ENCODE data around the gene PPP2R2B. TPM values are rescaled to one million over a fixed set of nuclear protein-coding genes. Genes with fewer than 3 reads are reported as not detected.

Gene PPP2R2B
- total RNA-seq, 1 experiment from 2014 or later = not detected

DNA sequence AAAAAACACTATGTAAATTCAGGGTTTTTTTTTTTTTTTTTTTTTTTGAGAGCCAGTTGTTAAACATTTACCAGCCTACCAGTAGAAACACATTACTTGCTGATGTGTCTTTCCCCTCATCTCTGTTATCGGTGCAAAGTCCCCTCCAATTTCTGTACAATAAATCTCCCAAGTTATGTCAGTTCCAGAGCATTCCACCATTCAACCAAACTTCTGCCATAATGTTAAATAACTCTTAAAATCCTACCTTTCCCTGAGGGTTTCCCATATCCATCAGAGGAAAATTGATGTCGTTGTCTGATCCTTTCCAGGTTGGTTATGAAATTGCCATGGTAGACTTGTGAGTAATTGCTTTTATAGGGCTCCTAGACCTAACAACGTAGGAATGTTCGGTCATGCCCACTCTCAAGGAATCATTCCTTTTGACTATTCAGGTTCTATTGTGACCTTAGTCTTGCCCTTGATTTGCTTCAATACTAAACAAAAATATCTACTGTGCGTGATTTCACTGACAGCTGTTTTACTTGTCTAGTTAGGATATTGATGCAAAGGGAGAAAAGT lies 5.6 kb upstream of the PPP2R2B start:
- no peaks in the 10 kb centered on the region for H4K20me1 ChIP-seq (ENCODE audit: low read length)
- CTCF ChIA-PET = no interaction called here
- H3K27ac ChIP-seq (ENCODE audit: low read length) = no peak overlapping the region
- H3K4me1 ChIP-seq (ENCODE audit: insufficient read depth, low read length) = no peaks in the 10 kb centered on the region
- TF ChIP-seq CTCF (conservative IDR thresholded peaks at IDR 0.05; ENCODE audit: low read depth, low read length) (no peak), EZH2phosphoT487 (IDR thresholded peaks at IDR 0.05; ENCODE audit: borderline replicate concordance, low read length) (no peak), EZH2 (IDR thresholded peaks at IDR 0.05; ENCODE audit: low read length, unreplicated experiment) (no peak)
- no peaks in the 10 kb centered on the region for H3K36me3 ChIP-seq (ENCODE audit: low read depth, low read length)
- H3K79me2 ChIP-seq (ENCODE audit: low read length) = no peaks in the 10 kb centered on the region
- no peak overlapping the region for H2AFZ ChIP-seq (ENCODE audit: low read length)
- H3K4me2 ChIP-seq (ENCODE audit: low read length) = no peak overlapping the region
- no peak overlapping the region for H3K4me3 ChIP-seq (ENCODE audit: low read length)
- POLR2A ChIA-PET (ENCODE audit: unreplicated experiment) = no interaction called here
- ATAC-seq = no peak
- no peak for DNase-seq
- no peak overlapping the region for H3K9ac ChIP-seq (ENCODE audit: low read length)
- H3K9me2 ChIP-seq (replicated peaks; ENCODE audit: low read length) = no peaks in the 10 kb centered on the region
- no peaks in the 10 kb centered on the region for H3F3A ChIP-seq (ENCODE audit: low read length, unreplicated experiment)
- no TSS peak for BruUV-seq (replicated peaks)
- peaks cover 9% of the 10 kb centered on the region for H3K27me3 ChIP-seq (ENCODE audit: low read length)
- H3K9me3 ChIP-seq (ENCODE audit: low read length) = no peaks in the 10 kb centered on the region
- intact Hi-C loops (cut with micrococcal nuclease) = no loop called here

GRCh38 chr5:146883511-146883910 lies 5.0 kb upstream of the PPP2R2B start:
- no peak for DNase-seq
- Histone ChIP-seq H3K27ac (ENCODE audit: low read length) (no peak overlapping the region), H3F3A (ENCODE audit: low read length, unreplicated experiment) (no peaks in the 10 kb centered on the region), H3K4me1 (ENCODE audit: insufficient read depth, low read length) (no peaks in the 10 kb centered on the region), H3K9me3 (ENCODE audit: low read length) (no peaks in the 10 kb centered on the region), H3K36me3 (ENCODE audit: low read depth, low read length) (no peaks in the 10 kb centered on the region), H2AFZ (ENCODE audit: low read length) (no peak overlapping the region), H3K79me2 (ENCODE audit: low read length) (no peaks in the 10 kb centered on the region), H3K4me2 (ENCODE audit: low read length) (no peak overlapping the region), H3K27me3 (ENCODE audit: low read length) (peaks cover 14% of the 10 kb centered on the region), H3K9me2 (replicated peaks; ENCODE audit: low read length) (no peaks in the 10 kb centered on the region), H3K9ac (ENCODE audit: low read length) (no peak overlapping the region), H3K4me3 (ENCODE audit: low read length) (no peak overlapping the region), H4K20me1 (ENCODE audit: low read length) (no peaks in the 10 kb centered on the region)
- TF ChIP-seq EZH2 (IDR thresholded peaks at IDR 0.05; ENCODE audit: low read length, unreplicated experiment) (no peak), EZH2phosphoT487 (IDR thresholded peaks at IDR 0.05; ENCODE audit: borderline replicate concordance, low read length) (no peak), CTCF (conservative IDR thresholded peaks at IDR 0.05; ENCODE audit: low read depth, low read length) (no peak)
- intact Hi-C loops (cut with micrococcal nuclease) = no loop called here
- ChIA-PET POLR2A (ENCODE audit: unreplicated experiment) (no interaction called here), CTCF (no interaction called here)
- no TSS peak for BruUV-seq (replicated peaks)
- ATAC-seq = no peak

DNA sequence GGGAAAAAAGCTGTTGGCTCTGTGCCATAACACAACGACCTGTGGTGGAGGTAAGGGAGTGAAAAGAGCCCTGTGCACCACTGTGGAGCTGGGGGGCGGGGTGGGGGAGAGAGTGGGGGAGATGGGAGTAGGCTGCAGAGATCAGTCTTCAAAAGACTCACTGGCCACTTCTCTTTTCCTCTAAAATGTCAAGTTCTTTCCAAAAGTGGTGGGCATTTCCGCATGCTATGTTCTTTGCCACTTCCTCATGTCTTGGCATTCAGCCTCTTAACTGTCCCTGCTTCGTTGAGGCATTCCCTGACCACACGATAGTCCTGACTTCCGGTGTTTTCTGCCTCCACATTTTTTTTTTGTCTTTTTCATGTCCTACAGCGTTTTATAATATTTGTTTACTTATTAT lies 2.4 kb upstream of the PPP2R2B start:
- DNase-seq = no peak
- BruUV-seq (replicated peaks) = no TSS peak
- Histone ChIP-seq H3K4me1 (ENCODE audit: insufficient read depth, low read length) (no peaks in the 10 kb centered on the region), H3K27ac (ENCODE audit: low read length) (no peak overlapping the region), H3K27me3 (ENCODE audit: low read length) (peaks cover 34% of the 10 kb centered on the region), H3K9me2 (replicated peaks; ENCODE audit: low read length) (no peaks in the 10 kb centered on the region), H3K4me3 (ENCODE audit: low read length) (no peak overlapping the region), H3K4me2 (ENCODE audit: low read length) (no peak overlapping the region), H3F3A (ENCODE audit: low read length, unreplicated experiment) (no peaks in the 10 kb centered on the region), H3K79me2 (ENCODE audit: low read length) (no peaks in the 10 kb centered on the region), H2AFZ (ENCODE audit: low read length) (no peak overlapping the region), H4K20me1 (ENCODE audit: low read length) (no peaks in the 10 kb centered on the region), H3K36me3 (ENCODE audit: low read depth, low read length) (no peaks in the 10 kb centered on the region), H3K9me3 (ENCODE audit: low read length) (no peaks in the 10 kb centered on the region), H3K9ac (ENCODE audit: low read length) (no peak overlapping the region)
- ChIA-PET POLR2A (ENCODE audit: unreplicated experiment) (no interaction called here), CTCF (no interaction called here)
- no peak for ATAC-seq
- intact Hi-C loops (cut with micrococcal nuclease) = no loop called here
- TF ChIP-seq EZH2phosphoT487 (IDR thresholded peaks at IDR 0.05; ENCODE audit: borderline replicate concordance, low read length) (no peak), CTCF (conservative IDR thresholded peaks at IDR 0.05; ENCODE audit: low read depth, low read length) (no peak), EZH2 (IDR thresholded peaks at IDR 0.05; ENCODE audit: low read length, unreplicated experiment) (no peak)

Measured in PC-3 (cell line).